GM12801 (cell line): ENCODE measurements around the gene PDGFD.

Source experiments
- TF ChIP-seq, protein P1 (sequence below): IDR thresholded peaks from one replicate; pipeline ENCODE4 v1.5.1; 2011; ENCODE audit warnings: control low read depth; ENCODE audit not compliant: insufficient read length; ENCODE audit errors: extremely low read depth

The PDGFD gene

DNA sequence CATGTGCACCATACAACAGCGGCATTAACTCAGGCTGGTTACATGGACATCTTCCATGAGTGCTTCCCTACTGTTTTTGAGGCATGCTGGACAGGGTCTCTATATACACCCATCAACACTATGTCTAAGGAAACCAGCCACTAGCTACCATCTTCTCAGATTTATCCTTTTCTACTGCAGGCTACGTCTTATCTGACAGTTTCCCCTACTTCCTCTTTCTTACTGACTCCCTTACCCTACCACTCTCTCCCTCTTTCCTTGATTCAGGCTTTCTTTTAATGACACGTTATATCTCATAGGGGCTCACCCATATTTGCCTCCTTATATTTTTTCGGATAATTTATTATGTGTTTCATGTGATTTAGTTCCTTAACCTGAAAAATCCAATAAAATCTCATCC lies 85.7 kb downstream of the PDGFD start:
- TF ChIP-seq, protein P1, sequence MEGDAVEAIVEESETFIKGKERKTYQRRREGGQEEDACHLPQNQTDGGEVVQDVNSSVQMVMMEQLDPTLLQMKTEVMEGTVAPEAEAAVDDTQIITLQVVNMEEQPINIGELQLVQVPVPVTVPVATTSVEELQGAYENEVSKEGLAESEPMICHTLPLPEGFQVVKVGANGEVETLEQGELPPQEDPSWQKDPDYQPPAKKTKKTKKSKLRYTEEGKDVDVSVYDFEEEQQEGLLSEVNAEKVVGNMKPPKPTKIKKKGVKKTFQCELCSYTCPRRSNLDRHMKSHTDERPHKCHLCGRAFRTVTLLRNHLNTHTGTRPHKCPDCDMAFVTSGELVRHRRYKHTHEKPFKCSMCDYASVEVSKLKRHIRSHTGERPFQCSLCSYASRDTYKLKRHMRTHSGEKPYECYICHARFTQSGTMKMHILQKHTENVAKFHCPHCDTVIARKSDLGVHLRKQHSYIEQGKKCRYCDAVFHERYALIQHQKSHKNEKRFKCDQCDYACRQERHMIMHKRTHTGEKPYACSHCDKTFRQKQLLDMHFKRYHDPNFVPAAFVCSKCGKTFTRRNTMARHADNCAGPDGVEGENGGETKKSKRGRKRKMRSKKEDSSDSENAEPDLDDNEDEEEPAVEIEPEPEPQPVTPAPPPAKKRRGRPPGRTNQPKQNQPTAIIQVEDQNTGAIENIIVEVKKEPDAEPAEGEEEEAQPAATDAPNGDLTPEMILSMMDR = no peak

DNA sequence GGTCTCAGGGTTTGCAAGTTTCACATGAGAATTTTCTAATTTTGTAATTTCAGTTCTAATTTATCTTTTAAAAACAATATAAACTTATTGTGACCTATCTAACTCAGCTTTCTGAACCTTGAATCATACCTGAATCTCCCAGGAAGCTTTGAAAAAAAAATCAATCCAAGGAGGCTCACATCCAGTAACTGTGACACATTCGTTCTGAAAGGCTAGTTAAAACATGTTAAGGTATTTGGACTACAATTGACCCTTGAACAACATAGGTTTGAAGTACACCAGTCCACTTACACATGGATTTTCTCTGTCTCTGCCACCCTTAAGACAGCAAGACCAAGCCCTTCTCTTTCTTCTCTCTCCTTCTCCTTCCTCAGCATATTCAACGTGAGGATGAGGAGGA lies 87.5 kb downstream of the PDGFD start:
- TF ChIP-seq, protein P1 = no peak

- TF ChIP-seq, protein P1 = no peak
Observed at GRCh38 chr11:104075706-104076105, 88.2 kb downstream of the PDGFD start.

GRCh38 chr11:104075091-104075490 lies 88.9 kb downstream of the PDGFD start:
- TF ChIP-seq, protein P1 = no peak

GRCh38 chr11:104073950-104074705 lies 89.8 kb downstream of the PDGFD start:
- TF ChIP-seq, protein P1 = no peak

- TF ChIP-seq, protein P1 = no peak
Observed at GRCh38 chr11:104067534-104067933, 96.4 kb downstream of the PDGFD start.

GRCh38 chr11:104064034-104064630 lies 99.8 kb downstream of the PDGFD start:
- TF ChIP-seq, protein P1 = no peak
